SK-N-SH (cell line): ENCODE measurements around the gene THBS2.

ENCODE experiments used
- TAF1 ChIP-seq: IDR thresholded peaks from 2 replicates; pipeline ENCODE4 v1.6.1; 2012; ENCODE audit warnings: low read depth, mild to moderate bottlenecking, low read length, moderate library complexity, borderline replicate concordance
- USF2 ChIP-seq: fragments of 150-350 bp; IDR thresholded peaks from 2 replicates; pipeline ENCODE4 v1.6.1; 2017; ENCODE audit warnings: antibody characterized with exemption, low read length, low read depth, borderline replicate concordance
- YY1 ChIP-seq: IDR thresholded peaks from 2 replicates; pipeline ENCODE4 v1.4.0; 2012; ENCODE audit warnings: low read depth, mild to moderate bottlenecking

- TF ChIP-seq YY1 (no peak), USF2 (no peak), TAF1 (no peak)
These were observed 13.3 kb upstream of the THBS2 start for GRCh38 chr6:169266746-169267591.
